HEK293 (cell line): ENCODE data around the gene GTF2F1.
"Not testable (repeated sequence)": the region's sequence is repeated elsewhere in the genome, so short reads cannot be mapped to it uniquely, and the experiment has no call there.

Experiments
- BCL11A ChIP-seq: fragments of 450-650 bp; formaldehyde crosslinking; IDR thresholded peaks from 2 replicates; pipeline ENCODE4 v1.5.1; 2016; ENCODE audit warnings: low read depth, missing biosample characterization, missing genetic modification characterization
- CTCF ChIP-seq: fragments of 450-650 bp; formaldehyde crosslinking; IDR thresholded peaks from 2 replicates; pipeline ENCODE4 v1.5.1; 2016; ENCODE audit warnings: missing biosample characterization, missing genetic modification characterization
- PBX3 ChIP-seq: sonication (generic); formaldehyde crosslinking; IDR thresholded peaks from 2 replicates; pipeline ENCODE4 v1.8.1; 2022; ENCODE audit warnings: mild to moderate bottlenecking, moderate library complexity, missing genetic modification reagents
- PRDM4 ChIP-seq: fragments of 450-650 bp; formaldehyde crosslinking; IDR thresholded peaks from 2 replicates; pipeline ENCODE4 v1.5.1; 2017; ENCODE audit warnings: missing biosample characterization, missing genetic modification characterization
- REPIN1 ChIP-seq: fragments of 450-650 bp; formaldehyde crosslinking; IDR thresholded peaks from 2 replicates; pipeline ENCODE4 v1.5.1; 2017; ENCODE audit warnings: missing biosample characterization, missing genetic modification characterization, low read depth
- REST ChIP-seq: fragments of 450-650 bp; formaldehyde crosslinking; IDR thresholded peaks from 2 replicates; pipeline ENCODE4 v1.5.1; 2016; ENCODE audit warnings: missing biosample characterization, missing genetic modification characterization
- ZBTB7A ChIP-seq: fragments of 450-650 bp; formaldehyde crosslinking; IDR thresholded peaks from 2 replicates; pipeline ENCODE4 v1.5.1; 2016; ENCODE audit warnings: low read depth, missing biosample characterization, missing genetic modification characterization
- ZNF174 ChIP-seq: fragments of 450-650 bp; formaldehyde crosslinking; IDR thresholded peaks from 2 replicates; pipeline ENCODE4 v1.5.0; 2017; ENCODE audit warnings: missing biosample characterization, mild to moderate bottlenecking, missing genetic modification characterization
- ZNF221 ChIP-seq: fragments of 450-650 bp; formaldehyde crosslinking; IDR thresholded peaks from 2 replicates; pipeline ENCODE4 v1.5.1; 2017; ENCODE audit warnings: missing biosample characterization, missing genetic modification characterization, borderline replicate concordance
- ZNF239 ChIP-seq: fragments of 450-650 bp; formaldehyde crosslinking; IDR thresholded peaks from 2 replicates; pipeline ENCODE4 v1.5.1; 2016; ENCODE audit warnings: missing biosample characterization, missing genetic modification characterization
- ZNF521 ChIP-seq: fragments of 450-650 bp; formaldehyde crosslinking; IDR thresholded peaks from 2 replicates; pipeline ENCODE4 v1.5.1; 2017; ENCODE audit warnings: missing biosample characterization, mild to moderate bottlenecking, missing genetic modification characterization
- ZNF629 ChIP-seq: fragments of 450-650 bp; formaldehyde crosslinking; IDR thresholded peaks from 2 replicates; pipeline ENCODE4 v1.5.1; 2017; ENCODE audit warnings: missing biosample characterization, missing genetic modification characterization
- ZNF768 ChIP-seq: fragments of 450-650 bp; formaldehyde crosslinking; IDR thresholded peaks from 2 replicates; pipeline ENCODE4 v1.5.1; 2018; ENCODE audit warnings: missing biosample characterization, mild to moderate bottlenecking, missing genetic modification characterization

GRCh38 chr19:6360857-6361216 is 32.1 kb downstream of the GTF2F1 start:
- not testable (repeated sequence) for TF ChIP-seq REST (tag by site-specific recombination); ZNF239 (tag by site-specific recombination); CTCF (tag by site-specific recombination); ZNF629 (tag by site-specific recombination); ZNF521 (tag by site-specific recombination); ZNF174 (tag by site-specific recombination); ZNF221 (tag by site-specific recombination); ZBTB7A (tag by site-specific recombination); PRDM4 (tag by site-specific recombination); ZNF768; BCL11A (tag by site-specific recombination); PBX3 (CRISPR knock-in tag); REPIN1
